K562 (cell line): ENCODE measurements around the gene SLC7A4. TPM values are rescaled to one million over a fixed set of nuclear protein-coding genes. Genes with fewer than 3 reads are reported as not detected.

ENCODE experiments used
- ETS2 ChIP-seq: IDR thresholded peaks from 2 replicates; pipeline ENCODE4 v1.6.1; 2016; ENCODE audit warnings: borderline replicate concordance, missing genetic modification characterization, mild to moderate bottlenecking, moderate library complexity, missing compliant biosample characterization; ENCODE audit not compliant: poor library complexity, severe bottlenecking
- GTF3C2 ChIP-seq: IDR thresholded peaks from 3 replicates; pipeline ENCODE4 v1.6.1; 2011; ENCODE audit warnings: borderline replicate concordance, mild to moderate bottlenecking, moderate library complexity; ENCODE audit not compliant: insufficient read length; ENCODE audit errors: extremely low read depth
- NR4A1 ChIP-seq, 2 experiments: fragments of 250-450 bp in 1 of 2; fragments of 450-650 bp in 1 of 2; sonication (Bioruptor Pico) in 1 of 2; IDR thresholded peaks; 2 replicates each; pipeline versions ENCODE4 v1.4.0 to v1.6.1; 2016 to 2020; ENCODE audit warnings: mild to moderate bottlenecking in 2 of 2, missing compliant biosample characterization in 1 of 2, missing genetic modification characterization in 1 of 2, moderate library complexity in 1 of 2
- SETDB1 ChIP-seq: IDR thresholded peaks from one replicate; pipeline ENCODE4 v1.6.1; 2012; ENCODE audit warnings: low read length, control low read depth, inconsistent platforms
- TRIM24 ChIP-seq, 2 experiments: fragments of 450-650 bp; IDR thresholded peaks; 2 replicates each; pipeline ENCODE4 v1.6.1; 2016
- ZNF318 ChIP-seq, 2 experiments: fragments of 450-650 bp; IDR thresholded peaks; 2 replicates each; pipeline ENCODE4 v1.6.1; 2016; ENCODE audit warnings: mild to moderate bottlenecking in 2 of 2, borderline replicate concordance in 1 of 2, low read depth in 1 of 2, moderate library complexity in 1 of 2
- ZNF436 ChIP-seq: fragments of 250-450, 450-650 bp; sonication (Bioruptor Pico); formaldehyde crosslinking; IDR thresholded peaks from 2 replicates; pipeline ENCODE4 v1.7.0; 2020; ENCODE audit warnings: mild to moderate bottlenecking
- polyA plus RNA-seq, 8 experiments: library from polyadenylated mRNA; depleted of rRNA in 4 of 8; stranded (reverse) in 5 of 8; unstranded in 3 of 8; fragments of >200 nt; fragmentation: Nextera tagmentation in 2 of 8; fragmentation: Illumina TruSeq in 1 of 8; extraction: Ambion mirVana in 2 of 8; extraction: Trizol in 1 of 8; gene quantifications; 2 replicates each; pipeline versions ENCODE4 v1.2.1 to v1.2.3, GENCODE V29; 2011 to 2014; ENCODE audit warnings: inconsistent platforms in 1 of 8, missing spikeins in 1 of 8
- total RNA-seq, 7 experiments: library from RNA; depleted of rRNA in 6 of 7; stranded (reverse); fragments of >200 nt in 6 of 7; fragmentation: Illumina TruSeq in 2 of 7; extraction: Trizol in 2 of 7; gene quantifications; 2 replicates each; pipeline versions ENCODE4 v1.2.1 to v1.2.3, GENCODE V29; 2011 to 2021; ENCODE audit warnings: low replicate concordance in 1 of 7
- TF ChIP-seq, protein P1 (sequence below): IDR thresholded peaks from 3 replicates; pipeline ENCODE4 v1.6.1; 2011; ENCODE audit warnings: borderline replicate concordance, mild to moderate bottlenecking; ENCODE audit not compliant: insufficient read length, insufficient read depth
- TF ChIP-seq, protein P2 (sequence below): fragments of 250-450 bp; sonication (Bioruptor Pico); IDR thresholded peaks from 2 replicates; pipeline ENCODE4 v1.4.0; 2020; ENCODE audit warnings: mild to moderate bottlenecking, moderate library complexity, borderline replicate concordance

SLC7A4 gene
- total and polyA plus RNA-seq, 9 of the 15 experiments (the other 6 are each of a cell fraction or from before 2014, with no cell fraction given): not detected

GRCh38 chr22:20992456-20993303 lies 39.7 kb downstream of the SLC7A4 start (continued):
- no peak for TF ChIP-seq ZNF318 (IDR thresholded peaks at IDR 0.05; ENCODE audit: borderline replicate concordance in 1 of 2, low read depth in 1 of 2)
- TF ChIP-seq, protein P1, sequence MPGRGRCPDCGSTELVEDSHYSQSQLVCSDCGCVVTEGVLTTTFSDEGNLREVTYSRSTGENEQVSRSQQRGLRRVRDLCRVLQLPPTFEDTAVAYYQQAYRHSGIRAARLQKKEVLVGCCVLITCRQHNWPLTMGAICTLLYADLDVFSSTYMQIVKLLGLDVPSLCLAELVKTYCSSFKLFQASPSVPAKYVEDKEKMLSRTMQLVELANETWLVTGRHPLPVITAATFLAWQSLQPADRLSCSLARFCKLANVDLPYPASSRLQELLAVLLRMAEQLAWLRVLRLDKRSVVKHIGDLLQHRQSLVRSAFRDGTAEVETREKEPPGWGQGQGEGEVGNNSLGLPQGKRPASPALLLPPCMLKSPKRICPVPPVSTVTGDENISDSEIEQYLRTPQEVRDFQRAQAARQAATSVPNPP: no peak
- TF ChIP-seq ZNF436 (CRISPR knock-in tag): no peak
- TF ChIP-seq ETS2: peak; percentile 11
- TF ChIP-seq GTF3C2: no peak
- peak; percentile 1 for TF ChIP-seq SETDB1
- TF ChIP-seq, protein P2, sequence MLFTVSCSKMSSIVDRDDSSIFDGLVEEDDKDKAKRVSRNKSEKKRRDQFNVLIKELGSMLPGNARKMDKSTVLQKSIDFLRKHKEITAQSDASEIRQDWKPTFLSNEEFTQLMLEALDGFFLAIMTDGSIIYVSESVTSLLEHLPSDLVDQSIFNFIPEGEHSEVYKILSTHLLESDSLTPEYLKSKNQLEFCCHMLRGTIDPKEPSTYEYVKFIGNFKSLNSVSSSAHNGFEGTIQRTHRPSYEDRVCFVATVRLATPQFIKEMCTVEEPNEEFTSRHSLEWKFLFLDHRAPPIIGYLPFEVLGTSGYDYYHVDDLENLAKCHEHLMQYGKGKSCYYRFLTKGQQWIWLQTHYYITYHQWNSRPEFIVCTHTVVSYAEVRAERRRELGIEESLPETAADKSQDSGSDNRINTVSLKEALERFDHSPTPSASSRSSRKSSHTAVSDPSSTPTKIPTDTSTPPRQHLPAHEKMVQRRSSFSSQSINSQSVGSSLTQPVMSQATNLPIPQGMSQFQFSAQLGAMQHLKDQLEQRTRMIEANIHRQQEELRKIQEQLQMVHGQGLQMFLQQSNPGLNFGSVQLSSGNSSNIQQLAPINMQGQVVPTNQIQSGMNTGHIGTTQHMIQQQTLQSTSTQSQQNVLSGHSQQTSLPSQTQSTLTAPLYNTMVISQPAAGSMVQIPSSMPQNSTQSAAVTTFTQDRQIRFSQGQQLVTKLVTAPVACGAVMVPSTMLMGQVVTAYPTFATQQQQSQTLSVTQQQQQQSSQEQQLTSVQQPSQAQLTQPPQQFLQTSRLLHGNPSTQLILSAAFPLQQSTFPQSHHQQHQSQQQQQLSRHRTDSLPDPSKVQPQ (CRISPR knock-in tag): no peak
- TF ChIP-seq NR4A1 (CRISPR knock-in tag; IDR thresholded peaks at IDR 0.05): no peak
- TF ChIP-seq NR4A1 (tag; IDR thresholded peaks at IDR 0.05): no peak
- TF ChIP-seq TRIM24 (IDR thresholded peaks at IDR 0.05): no peak
